Fibroblast of skin of scalp (primary cell): Measurements from ENCODE around the gene CNOT4.
"Not testable (repeated sequence)": the region's sequence is repeated elsewhere in the genome, so short reads cannot be mapped to it uniquely, and the experiment has no call there.

Experiments used
- DNase-seq: peaks from one replicate; pipeline ENCODE4 v3.0.0-alpha.2; 2013

The CNOT4 gene

DNA sequence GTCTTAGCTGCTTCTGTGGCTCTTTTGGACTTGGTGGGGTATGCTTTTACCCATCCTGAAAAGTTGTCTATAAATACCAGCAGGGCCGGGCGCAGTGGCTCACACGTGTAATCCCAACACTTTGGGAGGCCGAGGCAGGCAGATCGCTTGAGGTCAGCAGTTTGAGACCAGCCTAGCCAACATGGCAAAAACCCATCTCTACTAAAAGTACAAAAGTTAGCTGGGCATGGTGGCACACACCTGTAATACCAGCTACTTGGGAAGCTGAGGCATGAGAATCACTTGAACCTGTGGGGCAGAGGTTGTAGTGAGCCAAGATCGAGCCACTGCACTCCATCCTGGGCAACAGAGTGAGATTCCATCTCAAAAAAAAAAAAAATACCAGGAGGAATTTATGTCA, 188.9 kb downstream of the CNOT4 start:
- DNase-seq: not testable (repeated sequence)

DNA sequence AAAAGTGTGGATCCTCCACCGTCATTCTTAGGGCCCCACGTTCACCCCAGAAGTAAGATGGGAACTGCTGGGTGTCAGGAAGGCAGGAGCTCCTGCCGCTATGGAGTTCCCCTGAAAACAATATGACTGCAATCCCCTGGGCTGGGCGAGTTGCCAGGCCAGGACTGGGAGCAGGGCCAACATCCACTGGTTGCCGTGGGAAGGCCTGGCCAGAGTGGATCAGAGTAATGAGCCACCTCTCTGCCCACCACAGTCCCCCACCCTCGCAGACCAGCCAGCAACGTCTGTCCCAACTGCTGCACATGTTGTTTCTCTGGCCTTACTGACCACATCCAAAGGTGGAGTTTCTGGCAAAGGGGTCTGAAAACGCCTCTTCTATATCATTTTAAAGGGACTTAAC, 189.6 kb downstream of the CNOT4 start:
- DNase-seq: peak; percentile 62

DNA sequence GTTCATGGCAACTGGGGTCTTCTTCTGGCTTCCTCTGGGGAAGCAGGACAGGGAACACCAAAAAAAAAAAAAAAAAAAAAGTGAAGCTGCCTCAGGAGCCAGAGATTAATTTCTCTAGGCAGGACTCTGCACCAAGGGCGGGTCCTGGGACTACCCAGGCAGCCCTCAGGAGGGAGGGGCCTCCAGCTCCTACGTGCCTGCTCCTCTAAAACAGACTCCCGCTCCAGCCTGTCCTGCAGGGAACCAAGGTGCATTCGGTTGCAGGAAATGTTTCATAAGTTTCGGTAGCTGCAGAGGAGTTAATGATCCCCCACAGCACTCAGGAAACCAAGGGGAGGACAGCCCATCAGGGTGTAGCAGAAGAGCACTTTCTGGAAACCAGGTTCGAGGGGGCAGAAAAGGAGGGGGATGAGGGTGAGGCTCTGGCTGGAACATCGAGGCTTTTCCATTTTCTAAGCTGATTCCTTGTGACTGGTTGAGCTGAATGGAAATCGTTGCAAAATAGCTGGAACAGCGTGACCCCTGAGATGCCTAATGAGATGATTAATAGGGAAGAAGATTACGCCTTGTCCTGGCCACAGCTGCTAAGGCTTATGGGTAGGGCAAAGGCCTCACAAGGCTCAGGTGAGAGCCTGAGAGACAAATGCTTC, 192.1 kb downstream of the CNOT4 start:
- DNase-seq: no peak

- no peak for DNase-seq
These were observed 193.1 kb downstream of the CNOT4 start for GRCh38 chr7:135316648-135317313.

DNA sequence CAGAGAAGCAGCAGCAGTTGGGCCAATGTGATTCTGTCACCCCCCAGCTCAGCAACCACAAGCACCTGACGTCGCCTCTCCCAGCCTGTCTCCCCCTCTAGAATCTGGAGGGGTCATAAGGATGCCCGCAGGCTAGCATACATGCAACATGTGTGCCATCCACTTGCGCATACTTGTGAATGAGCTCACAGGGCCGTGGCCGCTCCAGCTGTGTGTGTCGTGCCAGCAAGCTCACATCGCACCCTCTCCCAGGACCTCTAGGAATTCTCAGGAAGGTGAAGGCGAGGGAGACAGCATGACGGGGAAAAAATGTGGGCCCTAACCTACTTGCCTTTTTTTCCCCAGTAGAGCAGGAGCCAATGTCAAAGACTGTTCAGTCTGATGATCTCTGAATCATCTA, 195.9 kb downstream of the CNOT4 start:
- no peak for DNase-seq
